Measurements from ENCODE around the gene INO80B.

INO80B gene

DNA sequence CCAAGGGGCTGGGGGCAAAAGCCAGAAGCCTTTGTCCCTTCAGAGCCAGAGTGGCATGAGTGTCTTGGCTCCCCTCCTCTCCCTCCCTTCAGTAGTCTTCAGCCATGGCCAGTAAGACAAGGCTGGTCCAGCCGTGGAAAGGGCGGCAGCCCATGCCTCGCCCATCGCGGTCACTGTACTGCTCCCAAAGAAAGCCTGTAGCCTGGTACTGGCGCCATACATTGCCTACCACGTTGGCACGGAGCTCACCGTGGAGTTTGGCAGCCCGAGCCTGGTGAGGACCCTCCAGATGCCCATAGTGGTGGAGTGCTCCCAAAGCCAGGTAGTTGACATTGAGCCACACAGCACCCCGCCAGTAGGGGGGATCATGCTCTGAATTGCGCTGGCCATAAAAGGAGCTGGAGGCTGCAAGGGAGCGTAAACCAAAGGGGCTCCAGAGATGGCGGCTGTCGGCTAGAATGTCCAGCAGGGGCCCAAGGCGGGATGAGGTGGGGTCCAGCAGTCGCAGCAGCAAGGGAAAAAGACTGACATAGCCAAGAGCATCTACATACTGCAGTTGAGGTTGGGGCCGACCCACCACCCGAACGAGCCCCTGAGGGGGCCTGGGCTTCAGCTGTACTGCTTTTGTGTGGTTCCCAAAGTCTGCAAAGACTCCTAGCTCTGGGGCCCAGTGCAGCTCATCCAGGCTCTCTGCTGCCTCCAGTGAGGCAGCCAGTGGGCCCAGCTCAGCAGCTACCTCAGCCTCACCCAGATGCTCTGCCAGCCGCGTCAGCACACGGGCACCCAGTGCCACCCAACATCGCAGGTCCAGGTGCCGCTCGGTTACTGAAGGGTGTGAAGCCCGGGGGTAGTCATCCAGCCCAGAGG is 6.5 kb downstream of the INO80B start:
- TF ChIP-seq GABPA (IDR thresholded peaks at IDR 0.05; ENCODE audit: low read depth) (no peak), REST (IDR thresholded peaks at IDR 0.05; ENCODE audit: insufficient replicate concordance, low read depth) (no peak)
- TF ChIP-seq, protein P1, sequence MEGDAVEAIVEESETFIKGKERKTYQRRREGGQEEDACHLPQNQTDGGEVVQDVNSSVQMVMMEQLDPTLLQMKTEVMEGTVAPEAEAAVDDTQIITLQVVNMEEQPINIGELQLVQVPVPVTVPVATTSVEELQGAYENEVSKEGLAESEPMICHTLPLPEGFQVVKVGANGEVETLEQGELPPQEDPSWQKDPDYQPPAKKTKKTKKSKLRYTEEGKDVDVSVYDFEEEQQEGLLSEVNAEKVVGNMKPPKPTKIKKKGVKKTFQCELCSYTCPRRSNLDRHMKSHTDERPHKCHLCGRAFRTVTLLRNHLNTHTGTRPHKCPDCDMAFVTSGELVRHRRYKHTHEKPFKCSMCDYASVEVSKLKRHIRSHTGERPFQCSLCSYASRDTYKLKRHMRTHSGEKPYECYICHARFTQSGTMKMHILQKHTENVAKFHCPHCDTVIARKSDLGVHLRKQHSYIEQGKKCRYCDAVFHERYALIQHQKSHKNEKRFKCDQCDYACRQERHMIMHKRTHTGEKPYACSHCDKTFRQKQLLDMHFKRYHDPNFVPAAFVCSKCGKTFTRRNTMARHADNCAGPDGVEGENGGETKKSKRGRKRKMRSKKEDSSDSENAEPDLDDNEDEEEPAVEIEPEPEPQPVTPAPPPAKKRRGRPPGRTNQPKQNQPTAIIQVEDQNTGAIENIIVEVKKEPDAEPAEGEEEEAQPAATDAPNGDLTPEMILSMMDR (IDR thresholded peaks at IDR 0.05; ENCODE audit: insufficient read depth, low read length), result no peak
- Histone ChIP-seq H3K27me3 (ENCODE audit: insufficient read depth, poor library complexity, severe bottlenecking) (no peaks in the 10 kb centered on the region), H3K4me3 (replicated peaks; ENCODE audit: insufficient read depth, low read length) (no peak overlapping the region), H3K27ac (replicated peaks) (no peak overlapping the region)
- DNase-seq (ENCODE audit: low read depth in 1 of 2, low spot score in 1 of 2), result no peak

DNA sequence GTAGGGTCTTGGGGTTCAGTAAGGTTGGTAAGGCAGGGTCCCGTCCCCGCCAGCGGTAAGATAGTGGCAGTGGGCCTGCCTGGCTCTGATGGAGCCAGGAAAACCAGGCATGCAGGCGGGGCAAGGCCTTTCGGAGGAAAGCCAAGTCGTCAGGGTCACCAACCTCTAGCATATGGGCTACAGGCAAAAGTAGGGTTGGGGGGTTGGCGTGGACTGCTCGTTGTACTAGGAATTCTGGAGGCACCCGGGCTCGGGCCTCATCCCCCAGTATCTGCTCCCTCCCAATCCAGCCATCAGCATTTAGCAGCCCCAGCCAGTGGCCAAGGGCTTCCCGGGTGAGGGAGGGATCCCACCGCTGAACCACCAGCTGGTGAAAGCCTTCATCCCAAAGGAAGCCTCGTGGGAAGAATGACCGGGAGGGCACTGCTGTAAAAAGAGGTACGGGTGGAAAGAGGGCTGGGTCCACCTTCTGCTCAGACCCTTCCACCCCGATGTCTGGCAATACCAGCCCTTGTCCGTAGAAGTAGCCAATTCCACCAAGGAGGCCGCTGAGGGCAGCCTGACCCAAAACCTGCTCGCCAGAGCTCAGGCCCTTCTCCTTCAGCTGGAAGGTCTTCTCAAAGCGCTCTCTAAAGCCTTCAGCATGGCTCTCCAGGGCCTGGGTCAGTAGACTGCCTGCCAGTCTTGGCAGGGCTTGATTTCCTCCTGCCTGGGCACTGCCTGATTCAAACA is 7.3 kb downstream of the INO80B start:
- H3K4me3 ChIP-seq (replicated peaks; ENCODE audit: insufficient read depth, low read length), result no peak overlapping the region
- H3K27ac ChIP-seq (replicated peaks), result no peak overlapping the region
- H3K27me3 ChIP-seq (ENCODE audit: insufficient read depth, poor library complexity, severe bottlenecking), result no peaks in the 10 kb centered on the region
- TF ChIP-seq, protein P1 (IDR thresholded peaks at IDR 0.05; ENCODE audit: insufficient read depth, low read length), result no peak
- TF ChIP-seq GABPA (IDR thresholded peaks at IDR 0.05; ENCODE audit: low read depth) (no peak), POLR2AphosphoS5 (IDR thresholded peaks at IDR 0.05; ENCODE audit: low read depth) (no peak), REST (IDR thresholded peaks at IDR 0.05; ENCODE audit: insufficient replicate concordance, low read depth) (no peak), SPI1 (IDR thresholded peaks at IDR 0.05; ENCODE audit: borderline replicate concordance, low read depth) (no peak)
- no peak for DNase-seq (ENCODE audit: low read depth in 1 of 2, low spot score in 1 of 2)

DNA sequence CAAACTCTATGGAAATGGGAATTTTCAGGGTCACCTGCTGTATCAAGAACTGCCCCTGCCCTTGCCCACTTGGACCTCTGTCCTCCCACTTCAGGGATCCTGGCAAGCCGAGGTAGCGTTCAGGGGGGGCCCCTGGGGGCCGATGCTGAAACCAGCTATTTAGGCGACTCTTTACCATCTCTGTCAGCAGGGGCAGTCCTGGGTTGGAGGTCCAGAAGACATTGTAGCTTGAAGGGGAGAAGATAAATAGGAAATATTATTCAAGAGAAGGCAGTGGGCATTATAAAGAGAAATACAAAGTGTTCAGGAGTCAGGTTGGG is 7.9 kb downstream of the INO80B start:
- Histone ChIP-seq H3K27ac (replicated peaks) (no peak overlapping the region), H3K27me3 (ENCODE audit: insufficient read depth, poor library complexity, severe bottlenecking) (no peaks in the 10 kb centered on the region), H3K4me3 (replicated peaks; ENCODE audit: insufficient read depth, low read length) (no peak overlapping the region)
- no peak for TF ChIP-seq POLR2AphosphoS5 (IDR thresholded peaks at IDR 0.05; ENCODE audit: low read depth)
- no peak for TF ChIP-seq GABPA (IDR thresholded peaks at IDR 0.05; ENCODE audit: low read depth)
- TF ChIP-seq REST (IDR thresholded peaks at IDR 0.05; ENCODE audit: insufficient replicate concordance, low read depth), result no peak
- TF ChIP-seq, protein P1 (IDR thresholded peaks at IDR 0.05; ENCODE audit: insufficient read depth, low read length), result no peak
- TF ChIP-seq SPI1 (IDR thresholded peaks at IDR 0.05; ENCODE audit: borderline replicate concordance, low read depth), result no peak
- no peak for DNase-seq (ENCODE audit: low read depth in 1 of 2, low spot score in 1 of 2)

Data from HL-60 (cell line).